HG03342 (cell line): ENCODE data around the gene RAB3IL1.
"Not testable (repeated sequence)": the region's sequence is repeated elsewhere in the genome, so short reads cannot be mapped to it uniquely, and the experiment has no call there.

ENCODE experiments used
- ATAC-seq: cut with Tn5 transposase; IDR thresholded peaks from one replicate; pipeline ENCODE4 v1.9.1; 2021; ENCODE audit warnings: mild to moderate bottlenecking, moderate library complexity; ENCODE audit not compliant: unreplicated experiment

Gene RAB3IL1

DNA sequence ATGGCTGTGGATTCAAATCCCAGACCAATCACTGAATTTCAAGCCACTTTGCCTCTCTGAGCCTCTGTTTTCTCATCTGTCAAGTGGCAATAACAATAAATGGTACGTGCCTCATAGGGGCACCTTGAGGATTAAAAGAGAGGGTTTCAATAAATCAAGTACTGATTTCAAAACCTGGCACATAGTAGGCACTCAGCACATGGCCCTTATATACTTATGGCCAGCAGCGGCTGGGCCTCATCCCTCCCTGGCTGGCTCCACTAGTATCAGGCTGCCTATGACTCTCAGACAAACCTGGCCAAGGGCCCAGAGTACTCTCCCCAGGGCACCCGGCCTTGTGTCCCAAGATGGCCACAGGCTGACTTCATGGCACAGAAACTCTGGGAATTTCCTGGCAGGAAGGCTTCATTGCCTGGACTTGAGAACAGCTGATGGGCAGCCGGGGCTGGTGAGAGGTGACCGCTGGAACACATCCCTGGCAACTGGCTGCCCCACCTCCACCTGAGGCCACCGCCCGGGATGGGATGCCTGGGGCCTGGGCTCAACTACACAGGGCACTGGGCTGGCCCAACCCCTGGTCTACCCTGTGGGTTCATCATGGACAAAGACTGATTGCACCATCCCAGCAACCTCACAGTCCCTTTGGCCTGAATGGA lies 29.4 kb downstream of the RAB3IL1 start:
- ATAC-seq, result no peak

DNA sequence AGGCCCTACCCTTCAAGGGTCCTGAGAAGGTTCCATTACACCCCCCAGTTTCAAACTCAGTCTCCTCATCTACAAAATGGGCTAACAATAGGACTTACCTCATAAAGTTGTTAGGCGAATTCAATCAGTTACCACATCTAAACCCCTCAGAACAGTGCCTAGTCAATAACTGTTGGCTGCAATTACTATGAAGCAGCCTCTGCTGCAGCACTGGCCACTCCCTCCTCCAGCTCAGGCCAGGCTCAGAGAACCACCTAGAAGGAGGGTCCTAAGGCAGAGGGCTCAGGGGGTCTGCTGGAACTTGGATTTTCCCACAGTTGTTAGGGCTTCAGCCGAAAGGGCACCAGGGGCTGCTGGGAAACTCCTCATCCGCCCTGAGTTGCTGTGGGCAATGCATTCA lies 30.7 kb downstream of the RAB3IL1 start:
- ATAC-seq, result no peak

- ATAC-seq, result no peak
Measured at GRCh38 chr11:61885784-61886580, 31.4 kb downstream of the RAB3IL1 start.

DNA sequence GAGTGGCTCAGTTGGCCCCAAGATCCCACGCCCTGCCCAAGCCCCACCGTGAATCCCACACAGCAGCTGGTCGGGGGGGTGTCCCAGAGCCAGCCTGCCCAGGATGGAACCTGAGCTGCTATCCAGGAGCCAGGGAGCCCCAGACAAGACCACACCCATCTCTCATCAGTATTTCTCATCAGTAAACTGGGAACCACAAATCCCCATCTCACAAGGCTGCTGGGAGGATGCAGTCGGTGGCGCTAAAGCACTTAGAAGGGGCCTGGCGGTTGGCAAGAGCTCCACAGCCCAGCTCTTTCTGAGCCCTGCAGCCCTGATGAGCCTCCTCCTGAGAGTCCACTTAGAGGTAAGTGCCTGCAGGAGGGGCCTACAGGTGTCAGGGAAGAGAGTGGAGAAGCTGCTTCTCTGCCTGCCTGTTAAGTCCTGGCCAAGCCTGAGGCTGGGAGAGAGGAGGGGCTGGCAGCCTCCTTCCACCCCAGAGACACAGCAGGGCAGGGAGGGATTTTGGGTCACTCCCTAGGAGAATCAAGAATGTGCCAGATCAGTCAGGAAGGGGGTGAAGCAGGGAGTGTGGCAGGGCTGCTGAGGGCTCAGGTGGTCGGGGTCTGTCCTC lies 32.1 kb downstream of the RAB3IL1 start:
- no peak for ATAC-seq

DNA sequence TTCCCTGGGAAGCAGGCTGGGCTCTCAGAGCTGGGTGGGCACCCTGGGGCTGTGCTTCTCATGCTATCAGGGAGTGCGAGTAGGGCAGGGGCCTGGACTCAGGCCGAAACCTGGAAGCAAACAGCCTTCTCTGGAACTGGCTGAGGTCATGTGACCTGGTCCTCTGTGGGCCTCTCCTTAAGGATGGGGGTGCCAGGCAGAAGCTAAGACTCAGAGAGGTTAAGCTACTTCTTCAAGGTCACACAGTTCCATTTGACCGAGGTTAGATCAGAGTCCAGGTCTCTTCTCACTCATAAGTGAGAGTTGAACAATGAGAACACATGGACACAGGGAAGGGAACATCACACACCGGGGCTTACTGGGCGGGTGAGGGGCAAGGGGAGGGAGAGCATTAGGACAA lies 33.4 kb downstream of the RAB3IL1 start:
- no peak for ATAC-seq

DNA sequence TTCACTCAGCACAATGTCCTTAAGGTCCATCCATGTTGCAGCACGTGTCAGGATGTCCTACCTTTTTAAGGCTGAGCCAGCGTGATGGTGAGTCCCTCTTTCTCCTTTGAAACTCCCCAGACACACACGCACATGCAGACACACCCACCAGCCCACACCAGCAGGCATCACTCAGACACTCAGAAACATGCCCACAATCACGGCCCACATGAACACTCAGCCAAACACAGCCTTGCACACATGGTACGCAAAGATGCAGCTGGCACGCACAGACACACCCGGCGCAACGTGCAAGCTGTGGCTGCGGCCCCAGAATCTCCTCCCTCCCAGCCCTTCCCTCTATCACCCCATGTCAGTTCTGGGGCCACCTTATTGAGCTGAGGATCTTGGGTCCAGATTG lies 34.0 kb downstream of the RAB3IL1 start:
- ATAC-seq, result no peak

DNA sequence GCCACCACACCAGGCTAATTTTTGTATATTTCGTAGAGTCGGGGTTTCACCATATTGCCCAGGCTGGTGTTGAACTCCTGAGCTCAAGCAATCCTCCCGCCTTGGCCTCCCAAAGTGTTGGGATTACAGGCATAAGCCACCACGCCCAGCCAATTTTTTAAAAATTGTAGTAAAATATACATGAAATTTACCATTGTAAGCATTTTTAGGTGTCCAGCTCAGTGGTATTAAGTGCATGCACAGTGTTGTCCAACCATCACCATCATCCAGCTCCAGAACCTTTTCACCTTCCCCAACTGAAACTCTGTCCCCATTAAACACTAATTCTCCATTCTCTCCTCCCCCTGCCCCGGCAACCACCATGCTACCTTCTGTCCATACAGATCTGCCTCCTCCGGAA lies 34.5 kb downstream of the RAB3IL1 start:
- no peak for ATAC-seq

DNA sequence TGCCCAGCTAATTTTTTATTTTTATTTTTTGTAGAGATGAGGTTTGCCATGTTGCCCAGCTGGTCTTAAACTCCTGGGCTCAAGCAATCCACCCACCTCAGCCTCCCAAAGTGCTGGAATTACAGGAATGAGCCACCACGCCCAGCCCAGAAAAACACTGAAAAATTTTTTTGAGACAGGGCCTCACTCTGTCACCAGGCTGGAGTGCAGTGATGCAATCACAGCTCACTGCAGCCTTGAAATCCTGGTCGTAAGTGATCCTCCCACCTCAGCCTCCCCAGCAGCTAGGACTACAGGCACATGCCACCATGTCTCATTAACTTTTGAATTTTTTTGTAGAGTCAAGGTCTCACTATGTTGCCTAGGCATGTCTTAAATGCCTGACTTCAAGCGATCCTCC lies 35.1 kb downstream of the RAB3IL1 start:
- not testable (repeated sequence) for ATAC-seq

- no peak for ATAC-seq
Measured at GRCh38 chr11:61881397-61881796, 36.0 kb downstream of the RAB3IL1 start.

GRCh38 chr11:61880454-61880853 lies 36.9 kb downstream of the RAB3IL1 start:
- no peak for ATAC-seq

GRCh38 chr11:61880031-61880430 lies 37.3 kb downstream of the RAB3IL1 start:
- ATAC-seq, result no peak

DNA sequence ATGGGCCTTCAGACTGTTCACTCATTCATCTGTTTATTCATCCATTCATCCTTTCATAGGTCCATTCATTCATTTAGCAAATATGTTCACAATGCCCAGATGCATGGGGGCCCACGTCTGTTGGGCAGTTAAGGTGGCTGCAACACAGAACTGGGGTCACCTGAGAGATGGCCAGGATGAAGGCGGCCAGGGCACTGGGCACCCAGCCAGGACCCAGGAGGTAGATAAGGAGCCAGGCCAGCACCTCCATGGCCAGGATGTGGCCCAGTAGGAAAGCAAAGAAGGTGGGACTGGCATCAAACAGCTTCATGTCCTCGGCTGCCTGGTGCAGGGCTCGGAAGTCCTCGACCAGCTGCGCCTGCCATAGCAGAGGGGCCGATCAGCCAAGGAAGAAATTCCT lies 38.2 kb downstream of the RAB3IL1 start:
- ATAC-seq, result no peak

DNA sequence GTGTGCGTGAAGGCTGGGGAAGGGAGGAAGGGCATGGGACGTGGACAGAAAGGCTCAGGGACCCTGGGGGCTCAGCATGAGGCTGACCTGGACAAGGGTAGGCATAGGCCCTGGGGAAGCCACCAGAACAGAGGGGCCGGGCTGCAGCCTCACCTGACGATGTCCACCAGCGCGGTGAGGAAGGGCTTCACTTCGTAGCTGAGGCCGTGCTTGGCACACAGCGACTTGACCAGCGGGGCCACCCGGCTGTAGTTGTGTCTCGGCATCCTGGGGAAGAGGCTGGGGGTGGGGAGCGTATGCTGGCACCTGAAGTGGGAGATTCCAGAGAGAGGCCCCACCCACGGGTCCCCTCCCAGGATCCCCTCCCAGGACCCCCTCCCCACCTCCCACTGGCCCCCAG lies 41.7 kb downstream of the RAB3IL1 start:
- no peak for ATAC-seq

DNA sequence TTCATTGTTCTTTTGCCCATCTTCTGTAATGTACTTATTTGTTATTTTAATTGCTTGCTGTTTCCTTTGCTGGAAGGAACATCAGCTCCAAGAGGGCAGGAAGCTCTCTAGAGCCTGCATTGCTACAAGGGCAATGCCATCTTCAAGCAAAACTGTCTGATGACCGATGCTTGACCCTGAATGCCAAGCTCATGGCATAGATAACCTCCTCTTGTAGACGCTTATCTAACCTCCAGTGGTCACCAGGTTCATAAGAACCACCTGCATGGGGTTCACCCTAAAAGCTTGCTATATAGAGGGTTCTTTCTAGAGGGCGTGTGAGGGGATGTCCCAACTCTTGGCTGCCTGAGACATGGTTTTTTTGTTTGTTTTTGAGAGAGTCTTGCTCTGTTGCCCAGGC lies 42.5 kb downstream of the RAB3IL1 start:
- ATAC-seq, result no peak

DNA sequence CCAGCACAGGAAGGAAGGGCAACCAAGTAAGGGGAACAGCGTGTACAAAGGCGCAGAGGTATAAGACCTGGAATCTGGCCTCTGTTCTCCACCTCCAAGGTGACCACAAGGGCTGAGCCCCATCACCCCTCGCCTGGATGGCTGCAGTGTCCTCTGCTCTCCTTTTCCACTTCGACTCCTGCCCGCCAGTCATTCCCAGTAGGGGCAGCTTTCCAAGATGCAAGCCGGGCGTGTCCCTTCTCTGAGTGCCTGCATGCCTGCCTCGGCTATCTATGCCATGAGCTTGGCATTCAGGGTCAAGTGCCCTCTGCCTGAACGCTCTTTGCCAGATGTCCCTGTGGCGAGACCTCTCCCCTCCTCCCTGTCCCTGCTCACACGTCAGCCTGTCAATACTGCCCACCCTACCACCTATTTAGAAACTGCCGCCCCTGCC lies 43.0 kb downstream of the RAB3IL1 start:
- ATAC-seq, result no peak

DNA sequence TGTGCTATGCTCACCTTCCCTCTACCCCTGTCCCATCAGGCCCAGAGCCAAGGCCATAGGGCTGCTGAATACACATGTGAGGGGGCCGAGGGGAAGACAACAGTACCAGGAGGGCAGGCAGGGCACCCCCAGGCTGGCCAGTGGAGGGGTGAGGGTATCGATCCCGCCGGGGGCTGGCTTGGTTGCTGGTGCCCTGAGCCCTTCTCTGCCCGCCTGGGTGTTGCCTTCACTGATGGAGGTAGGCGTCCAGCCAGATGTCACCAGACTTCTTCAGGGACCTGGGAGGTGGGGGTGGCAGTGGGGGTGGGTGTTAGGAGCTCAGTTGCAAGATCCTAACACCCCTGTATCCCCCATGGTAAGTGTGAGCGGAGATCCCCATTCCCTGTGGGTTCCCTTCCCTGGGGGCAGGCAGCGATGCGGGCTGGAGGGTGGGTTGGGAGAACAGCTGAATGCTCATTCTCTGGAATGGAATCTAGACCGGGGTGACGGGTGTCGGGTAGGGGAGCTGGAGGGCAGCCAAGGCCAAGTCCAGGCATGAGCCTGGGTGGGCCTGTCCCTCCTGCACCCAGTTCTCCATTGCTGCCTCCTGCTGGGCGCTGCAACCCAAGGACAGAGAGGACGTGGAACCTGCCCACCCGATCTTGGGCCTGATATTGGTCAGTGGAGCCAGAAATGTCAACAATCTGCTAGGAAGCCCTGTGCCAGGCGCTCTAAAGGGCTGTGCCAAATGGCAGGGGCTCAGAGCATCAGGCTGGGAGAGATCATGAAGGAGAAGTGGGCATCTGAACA lies 43.6 kb downstream of the RAB3IL1 start:
- ATAC-seq, result no peak

- no peak for ATAC-seq
Measured at GRCh38 chr11:61872935-61873565, 44.3 kb downstream of the RAB3IL1 start.

DNA sequence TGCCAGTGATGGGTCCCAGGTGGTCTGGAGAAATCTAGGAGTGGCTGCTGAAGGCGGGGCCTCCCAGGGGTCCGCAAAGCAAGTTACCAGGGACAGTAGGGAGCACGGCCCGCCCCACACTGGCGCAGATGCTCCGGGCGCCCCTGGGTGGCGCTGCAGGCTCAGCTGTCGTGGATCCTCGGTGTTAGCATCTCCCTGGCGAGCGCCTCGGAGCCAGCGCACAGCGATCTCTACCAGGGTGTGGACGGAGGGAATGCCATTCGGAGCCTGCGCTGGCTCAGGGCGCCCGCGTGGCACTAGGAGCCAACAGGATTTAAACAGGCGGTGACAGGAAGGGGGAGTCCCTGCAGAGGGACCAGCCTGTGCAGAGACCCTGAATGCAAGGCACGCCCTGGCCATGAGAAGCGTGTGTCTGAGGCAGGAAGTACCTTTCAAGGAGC lies 46.2 kb downstream of the RAB3IL1 start:
- peak; percentile 82 for ATAC-seq

- no peak for ATAC-seq
Measured at GRCh38 chr11:61870541-61871031, 46.8 kb downstream of the RAB3IL1 start.

DNA sequence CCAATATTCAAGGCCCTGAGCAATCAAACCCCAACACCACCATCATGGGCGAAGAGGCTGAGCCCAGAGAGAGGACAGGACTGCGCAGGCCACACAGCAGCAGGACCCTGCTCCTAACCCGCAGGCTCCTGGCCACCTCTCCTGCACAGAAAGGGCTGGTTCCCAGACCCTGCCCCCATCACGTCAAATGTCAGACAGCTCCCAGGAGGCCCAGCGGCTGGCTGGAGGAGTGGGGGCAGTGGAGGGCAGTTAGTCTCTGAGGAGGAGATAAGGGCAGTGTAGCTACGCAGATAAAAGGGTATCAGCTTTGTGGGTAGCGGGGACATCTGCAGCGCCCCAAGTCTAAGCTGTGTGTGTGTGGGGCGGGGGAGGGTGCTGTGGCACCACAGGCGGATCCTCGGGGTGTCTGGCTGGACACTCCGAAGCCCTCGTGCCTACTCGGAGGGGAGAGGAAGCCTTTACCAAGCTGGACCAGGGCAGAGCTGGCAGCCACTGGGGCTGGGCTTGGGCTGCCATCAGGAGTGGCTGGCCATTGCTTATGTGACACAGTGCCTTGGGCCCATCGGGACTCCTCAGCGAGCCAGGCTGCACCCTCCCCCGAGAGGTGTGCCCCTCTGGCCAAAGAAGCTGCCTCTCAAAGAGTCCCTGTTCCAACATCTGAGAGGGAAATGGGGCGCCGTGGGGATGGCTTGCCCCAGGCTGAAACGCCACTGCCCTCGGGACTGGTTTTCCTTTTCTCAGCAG lies 47.5 kb downstream of the RAB3IL1 start:
- no peak for ATAC-seq
